C4-2B (cell line): ENCODE measurements around the gene IFI6.

Experiments
- ZFX ChIP-seq: fragments of 450-650 bp; IDR thresholded peaks from 2 replicates; pipeline ENCODE4 v1.6.1; 2017
- TF ChIP-seq, protein P1 (sequence below): fragments of 450-650 bp; conservative IDR thresholded peaks from 2 replicates; pipeline ENCODE4 v1.5.1; 2017; ENCODE audit warnings: mild to moderate bottlenecking

DNA sequence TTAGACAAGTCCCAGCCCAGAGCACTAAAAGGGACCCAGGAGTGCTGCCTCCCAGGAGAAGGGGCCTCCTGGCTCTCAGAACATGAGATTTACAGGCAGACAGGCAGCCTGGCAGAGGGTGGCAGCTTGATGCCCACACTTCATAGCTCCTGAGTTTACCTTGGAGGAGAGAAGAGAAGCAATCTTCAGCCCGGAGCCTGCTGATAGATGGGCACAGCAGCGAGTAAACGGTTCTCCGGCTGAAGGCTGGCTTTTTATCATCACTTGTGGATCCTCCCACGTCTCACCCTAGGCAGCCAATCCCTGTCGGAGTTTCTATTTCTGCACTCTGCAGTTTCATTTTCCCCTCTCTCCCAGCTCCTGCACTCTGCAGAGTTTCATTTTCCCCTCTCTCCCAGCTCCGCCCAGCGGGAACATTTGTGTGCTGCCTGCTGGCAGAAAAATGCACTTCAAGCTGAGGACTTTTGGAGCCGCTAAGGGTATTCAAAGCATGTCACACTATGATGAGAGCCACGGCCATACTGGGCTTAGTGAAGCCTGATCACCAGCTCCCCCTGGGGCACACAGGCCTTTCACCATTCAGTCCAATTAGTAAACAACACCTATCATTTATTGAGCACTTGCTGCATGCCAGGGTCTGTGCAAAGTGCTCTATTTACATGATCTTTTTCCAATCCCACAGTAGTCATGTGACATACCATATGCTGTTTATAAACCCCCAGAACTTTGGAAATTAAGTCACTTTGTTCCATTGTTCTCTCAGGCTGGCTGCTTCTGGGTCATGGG is at the start of gene IFI6:
- TF ChIP-seq, protein P1, sequence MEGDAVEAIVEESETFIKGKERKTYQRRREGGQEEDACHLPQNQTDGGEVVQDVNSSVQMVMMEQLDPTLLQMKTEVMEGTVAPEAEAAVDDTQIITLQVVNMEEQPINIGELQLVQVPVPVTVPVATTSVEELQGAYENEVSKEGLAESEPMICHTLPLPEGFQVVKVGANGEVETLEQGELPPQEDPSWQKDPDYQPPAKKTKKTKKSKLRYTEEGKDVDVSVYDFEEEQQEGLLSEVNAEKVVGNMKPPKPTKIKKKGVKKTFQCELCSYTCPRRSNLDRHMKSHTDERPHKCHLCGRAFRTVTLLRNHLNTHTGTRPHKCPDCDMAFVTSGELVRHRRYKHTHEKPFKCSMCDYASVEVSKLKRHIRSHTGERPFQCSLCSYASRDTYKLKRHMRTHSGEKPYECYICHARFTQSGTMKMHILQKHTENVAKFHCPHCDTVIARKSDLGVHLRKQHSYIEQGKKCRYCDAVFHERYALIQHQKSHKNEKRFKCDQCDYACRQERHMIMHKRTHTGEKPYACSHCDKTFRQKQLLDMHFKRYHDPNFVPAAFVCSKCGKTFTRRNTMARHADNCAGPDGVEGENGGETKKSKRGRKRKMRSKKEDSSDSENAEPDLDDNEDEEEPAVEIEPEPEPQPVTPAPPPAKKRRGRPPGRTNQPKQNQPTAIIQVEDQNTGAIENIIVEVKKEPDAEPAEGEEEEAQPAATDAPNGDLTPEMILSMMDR: peak; percentile 52
- TF ChIP-seq ZFX: no peak
